COLO668 (cell line): ENCODE measurements around the gene AGAP1.
"Not testable (repeated sequence)": the region's sequence is repeated elsewhere in the genome, so short reads cannot be mapped to it uniquely, and the experiment has no call there.

Experiments
- DNase-seq: peaks from one replicate; lab custom pipeline; 2025; ENCODE audit not compliant: unreplicated experiment; lab: John Stamatoyannopoulos, UW

The AGAP1 gene

GRCh38 chr2:236047886-236048540 is 554.2 kb downstream of the AGAP1 start:
- peak; percentile 45 for DNase-seq

- no peak for DNase-seq
Observed at GRCh38 chr2:236049981-236050380, 556.1 kb downstream of the AGAP1 start.

- no peak for DNase-seq
Observed at GRCh38 chr2:236051351-236051750, 557.5 kb downstream of the AGAP1 start.

GRCh38 chr2:236051806-236052205 is 558.0 kb downstream of the AGAP1 start:
- DNase-seq = no peak

- DNase-seq = no peak
Observed at GRCh38 chr2:236052206-236052605, 558.4 kb downstream of the AGAP1 start.

- DNase-seq = no peak
Observed at GRCh38 chr2:236052926-236053821, 559.3 kb downstream of the AGAP1 start.

- no peak for DNase-seq
Observed at GRCh38 chr2:236054125-236054524, 560.3 kb downstream of the AGAP1 start.

- no peak for DNase-seq
Observed at GRCh38 chr2:236054621-236055305, 560.9 kb downstream of the AGAP1 start.

GRCh38 chr2:236055471-236055870 is 561.6 kb downstream of the AGAP1 start:
- DNase-seq = no peak

- no peak for DNase-seq
Observed at GRCh38 chr2:236056141-236056540, 562.3 kb downstream of the AGAP1 start.

- DNase-seq = no peak
Observed at GRCh38 chr2:236057375-236057774, 563.5 kb downstream of the AGAP1 start.

- DNase-seq = no peak
Observed at GRCh38 chr2:236061497-236061896, 567.7 kb downstream of the AGAP1 start.

GRCh38 chr2:236061899-236062298 is 568.1 kb downstream of the AGAP1 start:
- no peak for DNase-seq

GRCh38 chr2:236062806-236063205 is 569.0 kb downstream of the AGAP1 start:
- not testable (repeated sequence) for DNase-seq

GRCh38 chr2:236063994-236064393 is 570.2 kb downstream of the AGAP1 start:
- DNase-seq = no peak

GRCh38 chr2:236065314-236066160 is 571.7 kb downstream of the AGAP1 start:
- DNase-seq = no peak

- DNase-seq = no peak
Observed at GRCh38 chr2:236070236-236070635, 576.4 kb downstream of the AGAP1 start.

- DNase-seq = no peak
Observed at GRCh38 chr2:236073246-236073645, 579.4 kb downstream of the AGAP1 start.

GRCh38 chr2:236073867-236074655 is 580.2 kb downstream of the AGAP1 start:
- DNase-seq = no peak

- DNase-seq = no peak
Observed at GRCh38 chr2:236075802-236076201, 582.0 kb downstream of the AGAP1 start.
